HG03342 (cell line): Measurements from ENCODE around the gene PVALB.

Source experiments
- ATAC-seq: cut with Tn5 transposase; IDR thresholded peaks from one replicate; pipeline ENCODE4 v1.9.1; 2021; ENCODE audit warnings: mild to moderate bottlenecking, moderate library complexity; ENCODE audit not compliant: unreplicated experiment

Gene PVALB

GRCh38 chr22:36816636-36817524 lies at the start of gene PVALB:
PVALB (minus strand) TSS chr22:36817035; CDS start chr22:36817005, 30 bp downstream.
- no peak for ATAC-seq

GRCh38 chr22:36865346-36865745 lies 48.5 kb upstream of the PVALB start:
- no peak for ATAC-seq

- ATAC-seq = no peak
Measured at GRCh38 chr22:36864454-36865215, 47.8 kb upstream of the PVALB start.

GRCh38 chr22:36863979-36864378 lies 47.1 kb upstream of the PVALB start:
- no peak for ATAC-seq

GRCh38 chr22:36863281-36863680 lies 46.4 kb upstream of the PVALB start:
- no peak for ATAC-seq

GRCh38 chr22:36862251-36863242 lies 45.7 kb upstream of the PVALB start:
- ATAC-seq = no peak

GRCh38 chr22:36860821-36861659 lies 44.2 kb upstream of the PVALB start, which contains the start of gene NCF4:
NCF4 (plus strand) TSS chr22:36861006; CDS start chr22:36861172, 166 bp downstream.
- ATAC-seq = peak; percentile 70

GRCh38 chr22:36860438-36860820 lies 43.6 kb upstream of the PVALB start:
- no peak for ATAC-seq

GRCh38 chr22:36860017-36860416 lies 43.2 kb upstream of the PVALB start:
- no peak for ATAC-seq

GRCh38 chr22:36858966-36859365 lies 42.1 kb upstream of the PVALB start:
- no peak for ATAC-seq

GRCh38 chr22:36858156-36858555 lies 41.3 kb upstream of the PVALB start:
- no peak for ATAC-seq

- no peak for ATAC-seq
Measured at GRCh38 chr22:36856792-36857135, 39.9 kb upstream of the PVALB start.

GRCh38 chr22:36856121-36856791 lies 39.4 kb upstream of the PVALB start:
- ATAC-seq = no peak

- ATAC-seq = no peak
Measured at GRCh38 chr22:36855478-36855877, 38.6 kb upstream of the PVALB start.

GRCh38 chr22:36853407-36854099 lies 36.7 kb upstream of the PVALB start:
- ATAC-seq = no peak

- ATAC-seq = no peak
Measured at GRCh38 chr22:36852056-36852973, 35.5 kb upstream of the PVALB start.

- ATAC-seq = no peak
Measured at GRCh38 chr22:36850682-36851081, 33.8 kb upstream of the PVALB start.

- ATAC-seq = no peak
Measured at GRCh38 chr22:36850056-36850455, 33.2 kb upstream of the PVALB start.
